ENCODE measurements around the gene ANKRD23.

DNA sequence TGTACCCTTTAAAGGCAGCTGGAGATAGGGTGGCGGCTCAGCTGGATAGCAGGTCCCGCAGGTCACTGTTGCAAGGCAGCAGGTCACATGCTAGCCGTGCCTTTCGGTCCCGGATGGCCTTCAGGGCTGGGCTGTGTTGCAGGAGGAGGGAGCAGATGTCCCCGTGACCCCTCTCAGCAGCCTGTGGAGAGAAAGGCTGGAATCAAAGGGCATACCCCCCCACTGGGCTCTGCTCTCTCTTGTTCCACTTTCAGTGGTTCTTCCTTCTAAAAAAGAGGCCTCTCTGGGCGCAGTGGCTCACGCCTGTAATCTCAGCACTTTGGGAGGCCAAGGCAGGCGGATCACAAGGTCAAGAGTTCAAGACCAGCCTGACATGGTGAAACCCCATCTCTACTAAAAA, 4.4 kb upstream of the ANKRD23 start:
- TF ChIP-seq, protein P1, sequence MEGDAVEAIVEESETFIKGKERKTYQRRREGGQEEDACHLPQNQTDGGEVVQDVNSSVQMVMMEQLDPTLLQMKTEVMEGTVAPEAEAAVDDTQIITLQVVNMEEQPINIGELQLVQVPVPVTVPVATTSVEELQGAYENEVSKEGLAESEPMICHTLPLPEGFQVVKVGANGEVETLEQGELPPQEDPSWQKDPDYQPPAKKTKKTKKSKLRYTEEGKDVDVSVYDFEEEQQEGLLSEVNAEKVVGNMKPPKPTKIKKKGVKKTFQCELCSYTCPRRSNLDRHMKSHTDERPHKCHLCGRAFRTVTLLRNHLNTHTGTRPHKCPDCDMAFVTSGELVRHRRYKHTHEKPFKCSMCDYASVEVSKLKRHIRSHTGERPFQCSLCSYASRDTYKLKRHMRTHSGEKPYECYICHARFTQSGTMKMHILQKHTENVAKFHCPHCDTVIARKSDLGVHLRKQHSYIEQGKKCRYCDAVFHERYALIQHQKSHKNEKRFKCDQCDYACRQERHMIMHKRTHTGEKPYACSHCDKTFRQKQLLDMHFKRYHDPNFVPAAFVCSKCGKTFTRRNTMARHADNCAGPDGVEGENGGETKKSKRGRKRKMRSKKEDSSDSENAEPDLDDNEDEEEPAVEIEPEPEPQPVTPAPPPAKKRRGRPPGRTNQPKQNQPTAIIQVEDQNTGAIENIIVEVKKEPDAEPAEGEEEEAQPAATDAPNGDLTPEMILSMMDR (IDR thresholded peaks at IDR 0.05; ENCODE audit: low read depth, low read length) = no peak
- TF ChIP-seq POLR2A (IDR thresholded peaks at IDR 0.05; ENCODE audit: extremely low read depth, insufficient read length) (no peak), MYC (IDR thresholded peaks at IDR 0.05; ENCODE audit: low read depth, low read length) (no peak)
- TF ChIP-seq, protein P2, sequence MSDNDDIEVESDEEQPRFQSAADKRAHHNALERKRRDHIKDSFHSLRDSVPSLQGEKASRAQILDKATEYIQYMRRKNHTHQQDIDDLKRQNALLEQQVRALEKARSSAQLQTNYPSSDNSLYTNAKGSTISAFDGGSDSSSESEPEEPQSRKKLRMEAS (IDR thresholded peaks at IDR 0.05; ENCODE audit: low read depth, low read length) = no peak
